Adrenal gland (tissue), 5 donors: Measurements from ENCODE around the gene MAP3K14.

ENCODE experiments used
- POLR2A ChIP-seq, 2 donors: fragments of 450-650 bp; IDR thresholded peaks; one replicate each; pipeline ENCODE4 v1.6.1; 2017; ENCODE audit warnings: antibody characterized with exemption in 2 of 2, mild to moderate bottlenecking in 2 of 2, moderate library complexity in 1 of 2
- TF ChIP-seq, protein P1 (sequence below), 6 experiments: fragments of 450-650 bp in 4 of 6; fragments of 200-600 bp in 2 of 6; sonication (generic) in 1 of 6; IDR thresholded peaks; 1 replicate in 5 of 6; 2 replicates in 1 of 6; pipeline versions ENCODE4 v1.5.1 to v1.8.0; 2016 to 2021; ENCODE audit warnings: antibody characterized with exemption in 6 of 6, mild to moderate bottlenecking in 2 of 6, moderate library complexity in 1 of 6
- donor health status: DM: no; HTN: no; CAD: no.

DNA sequence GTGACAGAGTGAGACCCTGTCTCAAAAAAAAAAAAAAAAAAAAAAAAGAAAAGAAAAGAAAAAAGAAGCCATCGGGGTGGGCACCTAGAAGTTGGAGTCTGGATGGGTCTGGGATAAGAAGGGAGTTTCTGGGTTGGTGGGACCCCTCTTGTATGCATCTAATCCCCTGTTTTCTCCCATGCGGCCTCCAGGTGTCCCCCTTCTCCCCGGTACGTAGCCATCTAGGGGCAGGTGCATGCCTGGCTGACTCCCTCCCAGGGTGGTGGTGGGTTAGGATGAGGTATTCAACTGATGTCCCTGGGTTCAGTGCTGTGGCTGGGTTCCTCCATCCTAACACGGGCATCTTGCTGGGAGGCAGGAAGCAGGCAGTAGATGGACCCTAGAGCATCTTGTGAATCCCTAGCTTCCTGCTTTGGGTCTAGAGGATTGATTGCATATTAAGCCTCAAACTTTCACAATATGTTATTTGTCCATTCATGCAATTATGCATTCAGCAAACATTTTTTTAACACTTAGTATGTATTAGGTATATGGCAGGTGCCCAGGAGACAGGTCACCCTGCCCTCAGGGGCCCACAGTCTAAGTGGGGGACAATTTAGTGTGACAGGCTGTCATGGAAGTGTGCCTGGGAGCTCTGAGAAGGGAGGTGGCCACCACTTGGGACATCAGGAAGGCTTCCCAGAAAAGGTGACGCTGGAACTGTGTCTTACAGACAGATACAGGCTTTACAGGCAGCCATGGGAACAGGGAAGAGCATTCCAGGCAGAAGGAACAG is 82.0 kb downstream of the MAP3K14 start:
- TF ChIP-seq, protein P1, sequence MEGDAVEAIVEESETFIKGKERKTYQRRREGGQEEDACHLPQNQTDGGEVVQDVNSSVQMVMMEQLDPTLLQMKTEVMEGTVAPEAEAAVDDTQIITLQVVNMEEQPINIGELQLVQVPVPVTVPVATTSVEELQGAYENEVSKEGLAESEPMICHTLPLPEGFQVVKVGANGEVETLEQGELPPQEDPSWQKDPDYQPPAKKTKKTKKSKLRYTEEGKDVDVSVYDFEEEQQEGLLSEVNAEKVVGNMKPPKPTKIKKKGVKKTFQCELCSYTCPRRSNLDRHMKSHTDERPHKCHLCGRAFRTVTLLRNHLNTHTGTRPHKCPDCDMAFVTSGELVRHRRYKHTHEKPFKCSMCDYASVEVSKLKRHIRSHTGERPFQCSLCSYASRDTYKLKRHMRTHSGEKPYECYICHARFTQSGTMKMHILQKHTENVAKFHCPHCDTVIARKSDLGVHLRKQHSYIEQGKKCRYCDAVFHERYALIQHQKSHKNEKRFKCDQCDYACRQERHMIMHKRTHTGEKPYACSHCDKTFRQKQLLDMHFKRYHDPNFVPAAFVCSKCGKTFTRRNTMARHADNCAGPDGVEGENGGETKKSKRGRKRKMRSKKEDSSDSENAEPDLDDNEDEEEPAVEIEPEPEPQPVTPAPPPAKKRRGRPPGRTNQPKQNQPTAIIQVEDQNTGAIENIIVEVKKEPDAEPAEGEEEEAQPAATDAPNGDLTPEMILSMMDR (IDR thresholded peaks at IDR 0.05), result no peak
- TF ChIP-seq POLR2A (IDR thresholded peaks at IDR 0.05), result no peak
